Gastroesophageal sphincter (tissue), 3 donors: ENCODE results near the gene CLEC10A.

ENCODE experiments used
- EP300 ChIP-seq: sonication (generic); formaldehyde crosslinking; IDR thresholded peaks from one replicate; pipeline ENCODE4 v1.6.1; 2017; ENCODE audit warnings: antibody characterized with exemption, mild to moderate bottlenecking
- POLR2AphosphoS5 ChIP-seq: sonication (generic); formaldehyde crosslinking; IDR thresholded peaks from one replicate; pipeline ENCODE4 v1.6.1; 2017; ENCODE audit warnings: antibody characterized with exemption
- TF ChIP-seq, protein P1 (sequence below), 4 experiments: fragments of 200-600 bp in 2 of 4; fragments of 450-650 bp in 2 of 4; sonication (generic) in 1 of 4; IDR thresholded peaks; one replicate each; pipeline ENCODE4 v1.5.1; 2017 to 2019; ENCODE audit warnings: antibody characterized with exemption in 4 of 4, mild to moderate bottlenecking in 2 of 4, moderate library complexity in 2 of 4

DNA sequence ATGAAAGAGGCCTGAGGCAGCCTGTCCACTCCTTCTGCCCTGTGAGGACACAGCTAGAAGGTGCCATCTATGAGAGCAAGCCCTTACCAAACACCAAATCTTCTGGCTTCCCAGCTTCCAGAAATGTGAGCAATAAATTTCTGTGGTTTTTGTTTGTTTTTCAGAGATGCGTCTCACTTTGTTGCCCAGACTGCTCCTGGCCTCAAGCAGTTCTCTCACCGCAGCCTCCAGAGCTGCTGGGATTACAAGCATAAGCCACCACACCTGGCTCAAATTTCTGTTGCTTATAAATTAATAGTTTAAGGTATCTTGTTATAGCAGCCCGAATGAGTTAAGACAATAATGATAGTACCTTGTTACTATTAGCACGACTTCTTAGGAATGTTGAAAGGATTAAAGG lies 23.7 kb downstream of the CLEC10A start:
- TF ChIP-seq, protein P1, sequence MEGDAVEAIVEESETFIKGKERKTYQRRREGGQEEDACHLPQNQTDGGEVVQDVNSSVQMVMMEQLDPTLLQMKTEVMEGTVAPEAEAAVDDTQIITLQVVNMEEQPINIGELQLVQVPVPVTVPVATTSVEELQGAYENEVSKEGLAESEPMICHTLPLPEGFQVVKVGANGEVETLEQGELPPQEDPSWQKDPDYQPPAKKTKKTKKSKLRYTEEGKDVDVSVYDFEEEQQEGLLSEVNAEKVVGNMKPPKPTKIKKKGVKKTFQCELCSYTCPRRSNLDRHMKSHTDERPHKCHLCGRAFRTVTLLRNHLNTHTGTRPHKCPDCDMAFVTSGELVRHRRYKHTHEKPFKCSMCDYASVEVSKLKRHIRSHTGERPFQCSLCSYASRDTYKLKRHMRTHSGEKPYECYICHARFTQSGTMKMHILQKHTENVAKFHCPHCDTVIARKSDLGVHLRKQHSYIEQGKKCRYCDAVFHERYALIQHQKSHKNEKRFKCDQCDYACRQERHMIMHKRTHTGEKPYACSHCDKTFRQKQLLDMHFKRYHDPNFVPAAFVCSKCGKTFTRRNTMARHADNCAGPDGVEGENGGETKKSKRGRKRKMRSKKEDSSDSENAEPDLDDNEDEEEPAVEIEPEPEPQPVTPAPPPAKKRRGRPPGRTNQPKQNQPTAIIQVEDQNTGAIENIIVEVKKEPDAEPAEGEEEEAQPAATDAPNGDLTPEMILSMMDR (IDR thresholded peaks at IDR 0.05): no peak
- TF ChIP-seq POLR2AphosphoS5 (no peak), EP300 (no peak)
